ENCODE data around the gene AFG1L. TPM values are rescaled to one million over a fixed set of nuclear protein-coding genes. Genes with fewer than 3 reads are reported as not detected.

Gene AFG1L
- total and polyA plus RNA-seq, 2 experiments from 2014 or later, result 4.1 to 8.7 TPM

GRCh38 chr6:108521616-108522107 lies 226.8 kb downstream of the AFG1L start:
- Mint-ChIP-seq H3K27me3 (ENCODE audit: insufficient read depth, low read depth, poor library complexity) (peaks cover 2% of the 10 kb centered on the region), H3K4me1 (peaks cover 11% of the 10 kb centered on the region), H3K36me3 (ENCODE audit: low read depth) (no peaks in the 10 kb centered on the region), H3K9me3 (no peaks in the 10 kb centered on the region), H3K27ac (no peak overlapping the region), H3K4me3 (no peak overlapping the region)
- no peaks in the 10 kb centered on the region for H3K36me3 ChIP-seq (ENCODE audit: insufficient read depth)
- ATAC-seq (no peak), DNase-seq (ENCODE audit: low spot score) (no peak)
- H3K27ac ChIP-seq (ENCODE audit: low read depth), result no peak overlapping the region
- H3K4me2 ChIP-seq, result no peak overlapping the region
- H3K9me2 ChIP-seq (ENCODE audit: insufficient read depth), result no peaks in the 10 kb centered on the region
- no peaks in the 10 kb centered on the region for H3K79me2 ChIP-seq (replicated peaks; ENCODE audit: insufficient read depth)
- no peaks in the 10 kb centered on the region for H3F3A ChIP-seq (replicated peaks; ENCODE audit: low read depth)
- H4K20me1 ChIP-seq (replicated peaks; ENCODE audit: insufficient read depth), result no peaks in the 10 kb centered on the region
- H3K4me1 ChIP-seq (ENCODE audit: insufficient read depth), result peaks cover 7% of the 10 kb centered on the region; the same call in 1 of the 2 replicates
- H2AFZ ChIP-seq, result no peak overlapping the region
- H3K27me3 ChIP-seq (ENCODE audit: insufficient read depth), result no peaks in the 10 kb centered on the region
- TF ChIP-seq EZH2phosphoT487 (IDR thresholded peaks at IDR 0.05; ENCODE audit: unreplicated experiment), result no peak
- no peak for TF ChIP-seq EZH2 (IDR thresholded peaks at IDR 0.05; ENCODE audit: low read depth, unreplicated experiment)
- TF ChIP-seq ZNF462 (CRISPR knock-in tag; IDR thresholded peaks at IDR 0.05), result no peak
- TF ChIP-seq REST (IDR thresholded peaks at IDR 0.05; ENCODE audit: unreplicated experiment), result no peak
- no peak for TF ChIP-seq ZNF331 (CRISPR knock-in tag; IDR thresholded peaks at IDR 0.05; ENCODE audit: low read depth)
- no peak for TF ChIP-seq CREB1 (CRISPR knock-in tag; IDR thresholded peaks at IDR 0.05; ENCODE audit: low read depth)
- H3K4me3 ChIP-seq, result no peak overlapping the region

Data from GM23338 (cell line).